Cardiac muscle cell (in vitro differentiated cells and primary cell): ENCODE measurements around the gene ARHGAP10. TPM values are rescaled to one million over a fixed set of nuclear protein-coding genes. Genes with fewer than 3 reads are reported as not detected.

Experiments
- DNase-seq, 2 donors: peaks; one replicate each; pipeline versions ENCODE4 v3.0.0 to v3.0.0-alpha.2; 2010 to 2017; ENCODE audit warnings: low read depth in 1 of 2, low spot score in 1 of 2
- H3K27ac ChIP-seq: fragments of 200-600 bp; sonication (generic); 2 replicates; pipeline ENCODE4 v1.5.1; 2016
- H3K27me3 ChIP-seq: fragments of 200-600 bp; sonication (generic); 2 replicates; pipeline ENCODE4 v1.6.0; 2016; ENCODE audit warnings: control low read depth
- H3K36me3 ChIP-seq: fragments of 200-600 bp; sonication (generic); 2 replicates; pipeline ENCODE4 v1.5.1; 2016; ENCODE audit warnings: control low read depth
- H3K4me1 ChIP-seq: fragments of 200-600 bp; sonication (generic); 2 replicates; pipeline ENCODE4 v1.8.1; 2017; ENCODE audit warnings: low read depth, mild to moderate bottlenecking, mixed run types
- H3K4me3 ChIP-seq: fragments of 200-600 bp; sonication (generic); 2 replicates; pipeline ENCODE4 v1.5.1; 2016; ENCODE audit warnings: mild to moderate bottlenecking
- H3K9me3 ChIP-seq: fragments of 200-600 bp; sonication (generic); 2 replicates; pipeline ENCODE4 v1.5.1; 2017; ENCODE audit warnings: low read depth, mild to moderate bottlenecking, control low read depth
- CTCF ChIP-seq: IDR thresholded peaks from 2 replicates; pipeline ENCODE4 v1.5.1; 2012; ENCODE audit warnings: low read depth, mild to moderate bottlenecking, low read length
- polyA plus RNA-seq: library from polyadenylated mRNA; unstranded; fragments of >200 nt; fragmentation: Nextera tagmentation; extraction: Ambion mirVana; gene quantifications from 2 replicates; pipeline ENCODE4 v1.2.1, GENCODE V29; 2016
- total RNA-seq: library from RNA; depleted of rRNA; stranded (reverse); fragments of >200 nt; gene quantifications from 2 replicates; pipeline ENCODE4 v1.2.3, GENCODE V29; 2016

Gene ARHGAP10
- total and polyA plus RNA-seq, 2 experiments from 2014 or later, result 12.1 to 15.0 TPM

- no peaks in the 10 kb centered on the region for H3K9me3 ChIP-seq
- H3K4me3 ChIP-seq, result no peak overlapping the region
- no peak for DNase-seq
- TF ChIP-seq CTCF, result no peak
- no peaks in the 10 kb centered on the region for H3K36me3 ChIP-seq
- H3K27me3 ChIP-seq, result no peaks in the 10 kb centered on the region
- no peak overlapping the region for H3K27ac ChIP-seq
- H3K4me1 ChIP-seq, result peaks cover 15% of the 10 kb centered on the region
These were observed 45.7 kb downstream of the ARHGAP10 start for GRCh38 chr4:147777456-147778091.

- peaks cover 7% of the 10 kb centered on the region for H3K4me1 ChIP-seq
- no peak for TF ChIP-seq CTCF
- no peak for DNase-seq
- no peaks in the 10 kb centered on the region for H3K27me3 ChIP-seq
- H3K36me3 ChIP-seq, result no peaks in the 10 kb centered on the region
- H3K27ac ChIP-seq, result no peak overlapping the region
- no peaks in the 10 kb centered on the region for H3K9me3 ChIP-seq
- H3K4me3 ChIP-seq, result no peak overlapping the region
These were observed 47.1 kb downstream of the ARHGAP10 start for GRCh38 chr4:147778942-147779341.

GRCh38 chr4:147779451-147779850 is 47.6 kb downstream of the ARHGAP10 start:
- Histone ChIP-seq H3K9me3 (no peaks in the 10 kb centered on the region), H3K4me3 (no peak overlapping the region), H3K4me1 (peaks cover 7% of the 10 kb centered on the region), H3K36me3 (no peaks in the 10 kb centered on the region), H3K27ac (no peak overlapping the region), H3K27me3 (no peaks in the 10 kb centered on the region)
- no peak for TF ChIP-seq CTCF
- no peak for DNase-seq

- H3K4me1 ChIP-seq, result peaks cover 11% of the 10 kb centered on the region
- H3K27ac ChIP-seq, result no peak overlapping the region
- DNase-seq, result no peak
- H3K27me3 ChIP-seq, result no peaks in the 10 kb centered on the region
- no peak overlapping the region for H3K4me3 ChIP-seq
- H3K36me3 ChIP-seq, result no peaks in the 10 kb centered on the region
- H3K9me3 ChIP-seq, result no peaks in the 10 kb centered on the region
- no peak for TF ChIP-seq CTCF
These were observed 48.4 kb downstream of the ARHGAP10 start for GRCh38 chr4:147780137-147780777.

- no peak for TF ChIP-seq CTCF
- H3K9me3 ChIP-seq, result no peaks in the 10 kb centered on the region
- peaks cover 24% of the 10 kb centered on the region for H3K4me1 ChIP-seq
- no peak overlapping the region for H3K4me3 ChIP-seq
- no peaks in the 10 kb centered on the region for H3K27me3 ChIP-seq
- H3K36me3 ChIP-seq, result no peaks in the 10 kb centered on the region
- DNase-seq, result peak in 1 of 2 donors; percentile 41
- no peak overlapping the region for H3K27ac ChIP-seq
These were observed 50.3 kb downstream of the ARHGAP10 start for GRCh38 chr4:147782087-147782781.
